ENCODE results near the gene RNF126.

The RNF126 gene

DNA sequence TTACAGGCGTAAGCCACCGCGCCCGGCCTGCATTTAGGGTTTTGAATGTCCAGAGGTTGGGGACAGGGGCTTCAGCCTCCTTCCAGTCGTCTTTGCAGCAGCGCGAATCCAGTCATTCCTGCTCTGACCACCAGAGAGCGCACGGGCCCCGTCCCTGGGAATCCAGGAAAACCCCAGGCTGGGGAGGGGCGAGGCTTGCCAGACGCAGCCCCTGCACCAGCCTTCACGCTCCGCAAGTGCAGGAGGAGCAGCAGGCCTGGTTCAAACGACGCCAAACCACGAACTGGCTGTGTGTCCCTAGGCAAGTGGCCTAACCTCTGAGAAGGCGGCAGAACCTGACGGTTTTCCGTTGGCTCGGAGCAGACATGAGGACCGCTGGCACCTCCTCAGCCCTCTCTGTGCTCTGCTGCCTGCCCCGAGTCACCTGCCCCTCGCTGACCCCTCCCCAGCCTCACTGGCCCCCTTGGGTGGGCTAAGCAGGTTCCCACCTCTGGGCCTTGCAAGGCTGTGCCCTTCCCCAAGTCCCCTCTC is 2.0 kb upstream of the RNF126 start:
- peak; percentile 62 for DNase-seq (ENCODE audit: low read depth)
- peak overlapping the region; percentile 48 for H3K4me3 ChIP-seq (ENCODE audit: low read length)
- TF ChIP-seq, protein P1, sequence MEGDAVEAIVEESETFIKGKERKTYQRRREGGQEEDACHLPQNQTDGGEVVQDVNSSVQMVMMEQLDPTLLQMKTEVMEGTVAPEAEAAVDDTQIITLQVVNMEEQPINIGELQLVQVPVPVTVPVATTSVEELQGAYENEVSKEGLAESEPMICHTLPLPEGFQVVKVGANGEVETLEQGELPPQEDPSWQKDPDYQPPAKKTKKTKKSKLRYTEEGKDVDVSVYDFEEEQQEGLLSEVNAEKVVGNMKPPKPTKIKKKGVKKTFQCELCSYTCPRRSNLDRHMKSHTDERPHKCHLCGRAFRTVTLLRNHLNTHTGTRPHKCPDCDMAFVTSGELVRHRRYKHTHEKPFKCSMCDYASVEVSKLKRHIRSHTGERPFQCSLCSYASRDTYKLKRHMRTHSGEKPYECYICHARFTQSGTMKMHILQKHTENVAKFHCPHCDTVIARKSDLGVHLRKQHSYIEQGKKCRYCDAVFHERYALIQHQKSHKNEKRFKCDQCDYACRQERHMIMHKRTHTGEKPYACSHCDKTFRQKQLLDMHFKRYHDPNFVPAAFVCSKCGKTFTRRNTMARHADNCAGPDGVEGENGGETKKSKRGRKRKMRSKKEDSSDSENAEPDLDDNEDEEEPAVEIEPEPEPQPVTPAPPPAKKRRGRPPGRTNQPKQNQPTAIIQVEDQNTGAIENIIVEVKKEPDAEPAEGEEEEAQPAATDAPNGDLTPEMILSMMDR (conservative IDR thresholded peaks at IDR 0.05; ENCODE audit: low read length), result peak; percentile 80

DNA sequence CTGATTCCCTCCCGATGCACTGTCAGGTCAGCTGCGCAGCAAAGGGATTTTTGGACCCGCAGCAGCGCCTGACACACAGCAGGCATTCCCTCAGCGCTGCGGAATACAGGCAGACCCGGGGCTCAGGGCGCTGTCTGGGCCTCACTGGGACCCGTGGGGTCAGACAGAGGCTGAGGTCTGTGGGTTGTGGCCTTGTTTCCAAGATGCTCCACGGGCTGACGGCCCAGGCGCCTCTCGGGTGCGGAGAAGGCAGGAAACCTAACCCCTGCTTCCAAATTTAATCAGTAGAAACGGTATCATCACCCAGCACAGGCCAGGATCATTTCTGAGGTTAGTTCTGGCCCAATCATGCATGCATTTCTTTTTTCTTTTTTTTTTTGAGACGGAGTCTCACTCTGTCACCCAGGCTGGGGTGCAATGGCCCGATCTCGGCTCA is 686 bp upstream of the RNF126 start:
- TF ChIP-seq, protein P1 (conservative IDR thresholded peaks at IDR 0.05; ENCODE audit: low read length), result no peak
- peak overlapping the region; percentile 67 for H3K4me3 ChIP-seq (ENCODE audit: low read length)
- no peak for DNase-seq (ENCODE audit: low read depth)

DNA sequence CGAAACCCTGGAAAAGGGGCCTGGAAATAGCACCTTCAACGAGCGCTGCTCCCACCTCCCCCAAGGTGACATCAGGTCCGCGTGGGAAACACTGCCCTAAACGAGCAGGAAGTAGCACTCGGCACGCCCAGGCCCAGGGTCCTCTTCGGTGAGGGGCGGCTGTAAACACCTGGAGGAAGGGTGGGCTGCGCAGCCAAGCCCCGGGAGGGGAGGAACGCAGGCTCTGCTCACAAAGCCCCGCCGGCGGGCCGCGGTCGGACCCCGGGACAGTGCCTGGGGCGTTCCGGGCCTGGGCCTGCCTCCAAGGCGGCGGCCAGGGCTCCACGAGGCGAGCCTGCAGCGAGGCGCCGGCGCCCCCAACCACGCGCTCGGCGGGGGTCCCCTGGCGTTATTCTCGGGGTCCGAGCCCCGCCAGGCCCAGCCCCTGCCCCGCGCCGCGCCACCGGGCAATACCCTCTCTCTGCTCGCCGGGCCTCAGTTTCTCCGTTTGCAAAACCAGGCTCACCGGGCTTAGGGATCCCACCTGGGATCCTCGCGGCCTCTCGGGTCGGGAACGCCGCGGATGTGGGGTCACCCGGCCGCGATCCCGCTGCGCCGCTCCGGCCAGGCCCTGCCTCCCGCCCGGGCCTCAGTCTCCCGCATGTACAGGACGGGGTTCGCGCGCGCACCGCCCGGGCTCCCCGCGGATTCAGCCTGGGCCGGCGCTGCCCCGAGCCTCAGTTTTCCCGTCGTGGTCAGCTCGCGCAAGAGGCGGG is 630 bp downstream of the RNF126 start:
- peak; percentile 35 for DNase-seq (ENCODE audit: low read depth)
- peak overlapping the region; percentile 78 for H3K4me3 ChIP-seq (ENCODE audit: low read length)
- TF ChIP-seq, protein P1 (conservative IDR thresholded peaks at IDR 0.05; ENCODE audit: low read length), result no peak

DNA sequence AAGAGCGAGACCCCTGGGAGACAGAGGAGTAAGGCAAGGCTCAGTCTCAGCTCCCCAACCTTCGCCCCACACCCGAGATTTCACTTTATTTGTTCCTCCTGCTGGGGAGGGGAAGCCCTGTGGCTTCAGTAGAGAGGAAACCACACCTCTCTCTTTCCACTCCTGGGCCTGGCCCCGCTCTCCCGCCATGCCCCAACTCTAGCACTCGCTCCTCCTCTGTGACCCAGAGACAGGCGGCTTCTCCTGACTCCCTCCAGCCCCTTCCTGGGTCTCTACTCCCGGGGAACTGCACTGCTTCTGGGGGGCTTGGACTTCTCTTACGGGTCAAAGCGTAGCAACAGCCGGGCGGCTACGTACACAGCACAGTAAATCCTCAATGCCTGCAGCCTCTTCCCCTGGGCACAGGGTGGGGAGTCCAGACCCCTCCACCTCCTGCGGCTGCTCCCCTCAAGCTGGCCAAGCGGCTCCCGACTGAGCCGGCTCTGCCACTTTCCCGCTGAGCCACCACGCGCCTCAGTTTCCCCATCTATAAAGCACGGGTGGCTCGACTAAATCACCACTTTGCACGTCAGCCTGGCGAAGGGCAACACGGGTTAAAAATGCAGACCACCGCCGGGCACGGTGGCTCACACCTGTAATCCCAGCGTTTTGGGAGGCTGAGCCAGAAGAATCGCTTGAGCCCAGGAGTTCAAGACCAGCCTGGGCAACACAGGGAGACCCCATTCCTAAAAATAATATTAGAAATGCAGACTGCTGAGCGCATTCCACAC is 1.4 kb downstream of the RNF126 start:
- DNase-seq (ENCODE audit: low read depth), result no peak

DNA sequence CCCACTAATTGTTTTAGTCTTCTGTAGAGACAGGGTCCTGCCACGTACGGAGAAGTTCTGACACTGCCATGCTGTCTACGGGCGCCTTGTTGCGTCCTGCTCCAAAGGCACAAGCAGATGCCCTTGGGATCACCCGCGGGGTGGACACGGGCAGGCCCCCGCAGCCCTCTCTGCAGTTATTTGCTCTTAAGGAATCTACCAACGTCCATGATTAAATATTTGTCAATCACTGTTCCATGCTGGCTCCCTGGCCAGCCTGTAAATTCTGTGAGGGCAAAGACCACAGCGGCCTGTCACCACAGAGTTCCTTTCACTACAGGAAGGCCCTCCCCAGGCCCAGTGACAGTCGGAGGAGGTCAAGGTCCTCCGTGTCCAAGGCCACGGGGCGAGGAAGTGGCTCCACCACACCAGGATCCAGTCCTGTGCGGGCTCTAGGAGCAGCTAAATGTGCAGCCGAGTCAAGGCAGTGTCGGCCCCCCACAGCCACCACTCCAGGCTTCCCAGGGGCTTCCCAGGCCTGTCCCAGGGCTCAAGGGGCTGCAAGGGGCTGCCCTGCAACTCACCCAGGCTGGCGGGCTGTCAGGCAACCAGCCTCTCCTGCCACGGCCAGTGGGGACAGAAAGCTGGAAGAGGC is 2.1 kb downstream of the RNF126 start:
- peak overlapping the region; percentile 78 for H3K4me3 ChIP-seq (ENCODE audit: low read length)
- DNase-seq (ENCODE audit: low read depth), result no peak
- TF ChIP-seq, protein P1 (conservative IDR thresholded peaks at IDR 0.05; ENCODE audit: low read length), result no peak

More for the DNA sequence above, 1.4 kb downstream of the RNF126 start:
- peak overlapping the region; percentile 78 for H3K4me3 ChIP-seq (ENCODE audit: low read length)
- TF ChIP-seq, protein P1 (conservative IDR thresholded peaks at IDR 0.05; ENCODE audit: low read length), result no peak

DNA sequence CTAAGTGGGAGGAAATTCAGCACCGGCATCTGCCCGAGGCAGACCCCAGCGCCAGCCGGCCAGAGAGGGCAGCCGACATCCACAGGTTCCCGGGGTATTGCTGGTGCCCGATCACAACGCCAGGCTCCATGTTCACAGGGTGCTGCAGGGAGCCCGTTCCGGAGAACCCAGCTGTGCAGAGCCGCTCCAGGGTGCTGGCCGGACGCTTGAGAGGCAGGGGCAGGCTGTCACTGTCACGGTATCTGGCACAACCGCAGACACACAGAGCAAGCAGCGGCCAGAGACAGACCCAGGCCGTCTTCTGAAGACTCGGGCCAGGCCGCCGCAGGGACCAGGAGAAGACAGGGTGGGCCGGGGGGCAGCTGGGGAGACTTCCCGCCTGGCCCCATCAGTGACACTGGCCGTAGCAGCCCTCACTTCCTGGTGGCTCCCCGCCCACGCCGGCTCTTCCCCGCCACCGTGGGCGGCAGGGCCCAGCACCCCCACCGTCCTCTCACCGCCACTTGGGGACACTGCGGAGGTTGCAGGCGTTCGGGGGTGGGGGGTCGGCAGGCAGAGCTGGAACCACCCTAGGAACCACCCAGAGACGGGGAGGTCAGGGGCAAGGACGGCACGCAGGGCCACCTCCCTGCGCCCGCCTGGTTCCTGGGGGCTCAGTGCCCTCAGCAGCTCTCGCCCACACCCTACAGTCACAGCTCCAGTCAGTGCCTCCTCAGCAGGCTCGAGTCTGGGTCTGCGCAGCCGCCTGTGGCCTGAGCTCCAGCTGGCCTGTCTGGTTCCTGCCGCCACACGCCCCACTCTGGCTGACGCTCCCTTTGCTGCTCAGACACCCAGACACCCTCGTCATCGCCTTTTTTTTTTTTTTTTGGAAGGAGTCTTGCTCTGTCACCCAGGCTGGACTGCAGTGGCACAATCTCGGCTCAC is 3.8 kb downstream of the RNF126 start:
- H3K4me3 ChIP-seq (ENCODE audit: low read length), result peak overlapping the region; percentile 35
- TF ChIP-seq, protein P1 (conservative IDR thresholded peaks at IDR 0.05; ENCODE audit: low read length), result no peak
- DNase-seq (ENCODE audit: low read depth), result peak; percentile 88

Measured in AG10803 (cell line).